NCI-H82 treated with DMSO at 0.1 percent for 48 hours (cell line): Measurements from ENCODE around the gene COG1.

Source experiments
- DNase-seq: peaks from one replicate; lab custom pipeline; 2025; ENCODE audit not compliant: unreplicated experiment; lab: John Stamatoyannopoulos, UW

Gene COG1

GRCh38 chr17:73227944-73228343 lies 35.1 kb downstream of the COG1 start:
- no peak for DNase-seq

DNA sequence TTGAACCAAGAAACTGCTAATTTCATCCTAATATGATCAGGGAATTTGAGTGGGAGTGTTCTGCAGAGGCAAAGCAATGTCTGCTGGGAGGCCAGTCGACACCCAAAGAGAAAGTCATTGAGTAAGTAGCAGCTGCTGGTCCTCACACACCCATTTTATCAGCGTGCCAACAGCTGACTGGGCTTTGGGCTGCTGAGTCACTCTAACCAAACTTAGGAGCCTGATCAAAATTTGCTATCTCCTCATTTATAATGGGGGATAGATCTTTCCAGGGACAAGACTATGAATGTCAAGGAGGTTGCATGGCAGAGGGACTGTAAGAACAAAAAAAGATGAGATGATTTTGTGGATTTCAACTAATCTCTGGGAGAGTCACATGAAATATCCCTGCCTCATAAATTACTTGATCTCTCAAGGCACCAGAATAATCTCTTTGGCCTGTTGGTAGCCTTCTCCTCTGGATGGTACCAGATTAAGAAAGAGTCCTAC lies 35.9 kb downstream of the COG1 start:
- no peak for DNase-seq

- no peak for DNase-seq
Measured at GRCh38 chr17:73230088-73230487, 37.2 kb downstream of the COG1 start.

DNA sequence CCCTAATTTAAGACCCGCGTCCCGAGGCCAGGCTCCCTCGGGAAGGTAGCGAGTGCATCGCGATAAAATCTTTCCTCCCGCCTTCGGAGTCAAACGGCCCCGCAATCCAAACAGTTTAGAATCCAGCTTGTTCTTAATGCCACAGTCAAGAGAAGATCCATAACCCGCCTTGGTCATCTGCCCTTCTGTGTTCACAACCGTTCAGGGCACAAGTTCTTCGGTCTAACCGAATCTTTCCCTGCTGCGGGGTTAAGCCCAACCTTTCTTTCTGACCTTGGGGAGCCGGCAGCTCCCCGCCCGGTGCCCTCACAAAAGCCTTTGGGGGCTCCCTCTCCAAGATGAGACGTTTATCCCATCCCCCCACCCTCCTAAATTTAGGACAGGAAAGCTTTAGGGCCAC lies 38.5 kb downstream of the COG1 start:
- DNase-seq, result no peak

DNA sequence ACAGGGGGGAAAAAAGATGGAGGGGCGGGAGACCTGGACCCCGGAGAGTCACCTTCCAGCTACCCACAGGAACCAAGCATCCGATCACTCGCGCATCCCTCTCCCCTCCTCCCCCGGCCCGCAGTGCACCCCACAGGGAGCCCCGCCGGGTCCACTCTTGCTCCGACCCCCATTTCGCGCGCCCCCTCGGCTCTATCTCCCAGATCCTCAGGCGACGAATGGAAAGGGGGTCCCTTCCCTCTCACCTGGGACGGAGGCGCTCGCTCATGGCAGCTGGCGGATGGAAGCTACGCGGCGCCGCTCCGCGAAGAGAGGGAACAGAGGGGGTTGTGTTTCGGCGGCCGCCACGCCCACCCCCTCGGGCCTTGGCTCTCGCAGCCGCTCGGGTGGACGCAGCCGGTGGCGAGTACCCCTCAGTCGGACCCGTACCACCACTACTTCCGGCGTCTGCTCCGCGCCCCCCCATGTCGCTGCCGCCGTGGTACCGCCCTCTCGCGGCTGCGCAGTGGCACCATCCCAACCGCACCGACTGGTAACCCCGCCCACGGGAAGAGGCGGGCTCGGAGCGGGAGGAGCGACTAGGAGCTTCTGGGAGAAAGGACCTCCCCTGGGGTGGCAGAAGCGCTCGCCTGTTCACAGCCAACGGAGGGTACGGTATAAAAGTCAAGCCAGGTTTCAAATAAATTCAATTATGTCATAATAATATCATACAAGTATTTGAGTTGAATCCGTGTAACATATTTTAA lies 39.2 kb downstream of the COG1 start:
- peak; percentile 91 for DNase-seq

- no peak for DNase-seq
Measured at GRCh38 chr17:73232587-73233373, 39.9 kb downstream of the COG1 start.

DNA sequence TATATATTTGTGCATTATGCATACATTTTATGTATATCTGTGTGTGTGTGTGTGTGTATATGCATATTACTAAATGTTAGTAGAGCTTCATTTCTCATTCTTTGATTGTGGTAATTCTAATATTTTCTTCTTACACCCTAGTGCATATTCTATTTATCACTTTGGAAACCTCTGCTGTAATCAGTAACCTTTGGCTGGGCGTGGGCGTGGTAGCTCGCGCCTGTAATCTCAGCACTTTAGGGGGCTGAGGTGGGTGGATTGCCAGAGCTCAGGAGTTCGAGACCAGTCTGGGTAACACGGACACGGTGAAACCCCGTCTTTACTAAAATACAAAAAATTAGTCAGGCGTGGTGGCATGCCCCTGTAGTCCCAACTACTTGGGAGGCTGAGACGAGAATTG lies 41.9 kb downstream of the COG1 start:
- no peak for DNase-seq

GRCh38 chr17:73237714-73238113 lies 44.9 kb downstream of the COG1 start:
- no peak for DNase-seq

GRCh38 chr17:73240561-73240960 lies 47.7 kb downstream of the COG1 start:
- no peak for DNase-seq

DNA sequence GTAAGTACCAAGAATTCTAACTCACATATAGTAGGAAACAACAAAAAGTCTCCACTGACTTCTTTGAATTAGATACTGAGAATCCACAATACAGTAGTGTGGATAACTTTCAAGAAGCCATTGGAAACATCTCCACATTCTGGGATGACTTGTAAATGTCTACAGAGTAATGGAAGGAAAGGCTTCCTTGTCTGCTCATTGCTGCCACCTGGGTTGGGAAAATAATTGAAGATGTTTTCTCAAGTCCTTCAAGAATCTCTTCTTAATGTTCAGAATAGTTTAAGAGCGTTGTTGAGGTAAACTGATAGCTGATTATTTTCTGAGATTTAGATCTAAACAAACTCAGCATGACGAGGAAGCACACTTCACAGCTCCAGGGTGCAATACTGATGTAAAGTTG lies 54.9 kb downstream of the COG1 start:
- DNase-seq, result no peak

DNA sequence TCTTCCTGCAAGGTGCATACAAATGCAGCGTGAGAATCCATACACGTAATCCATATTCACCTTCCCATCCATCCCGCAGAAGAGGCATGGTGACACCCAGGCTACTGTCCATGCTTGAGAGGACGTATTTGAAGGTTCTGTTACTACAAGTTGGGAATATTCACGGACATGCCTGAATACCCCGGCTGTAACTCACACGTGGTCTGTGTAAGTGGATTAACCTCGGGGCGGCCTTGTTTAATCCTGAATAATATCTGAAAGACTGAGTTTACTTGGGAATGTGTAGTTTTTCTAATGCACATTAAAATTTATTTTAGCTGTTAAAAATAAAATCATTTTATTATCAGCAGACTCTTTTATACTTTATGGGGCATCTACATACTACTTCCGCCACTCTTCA lies 55.7 kb downstream of the COG1 start:
- peak; percentile 71 for DNase-seq

- DNase-seq, result peak; percentile 89
Measured at GRCh38 chr17:73249700-73250099, 56.8 kb downstream of the COG1 start.

- DNase-seq, result no peak
Measured at GRCh38 chr17:73250851-73251640, 58.2 kb downstream of the COG1 start.

GRCh38 chr17:73251871-73252270 lies 59.0 kb downstream of the COG1 start:
- DNase-seq, result no peak

GRCh38 chr17:73255671-73256181 lies 62.9 kb downstream of the COG1 start:
- peak; percentile 18 for DNase-seq

DNA sequence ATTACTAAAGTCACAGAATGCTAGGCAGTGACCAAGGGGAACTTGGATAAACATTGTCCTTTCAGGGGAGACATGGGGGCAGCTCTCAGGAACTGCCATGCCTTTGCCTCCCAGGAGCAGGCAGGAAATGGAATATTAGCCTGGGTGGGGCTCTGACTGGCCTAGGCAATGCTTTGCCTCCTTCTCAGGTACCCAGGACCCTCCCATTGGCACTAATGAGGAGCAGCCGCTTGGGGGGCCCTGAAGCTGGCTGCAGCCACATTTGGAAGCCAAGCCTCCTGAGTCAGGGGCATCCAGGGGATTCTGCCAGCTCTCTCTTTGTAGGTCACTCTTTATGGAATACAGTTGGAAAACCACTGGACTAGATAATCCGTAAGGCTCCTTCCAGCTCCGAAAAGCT lies 63.4 kb downstream of the COG1 start:
- no peak for DNase-seq

GRCh38 chr17:73257516-73257915 lies 64.7 kb downstream of the COG1 start:
- no peak for DNase-seq
